H7 (cell line): Measurements from ENCODE around the gene SUCLA2. TPM values are rescaled to one million over a fixed set of nuclear protein-coding genes. Genes with fewer than 3 reads are reported as not detected.

ENCODE experiments used
- DNase-seq: peaks from one replicate; pipeline ENCODE4 v3.0.0; 2012
- H3K27me3 ChIP-seq: 2 replicates; pipeline ENCODE4 v1.6.0; 2011; ENCODE audit warnings: mild to moderate bottlenecking, low read length; ENCODE audit not compliant: control insufficient read depth, insufficient read depth
- H3K36me3 ChIP-seq: replicated peaks from 2 replicates; pipeline ENCODE4 v1.5.1; 2011; ENCODE audit warnings: low read length; ENCODE audit not compliant: control insufficient read depth, insufficient read depth
- H3K4me3 ChIP-seq: 2 replicates; pipeline ENCODE4 v1.5.1; 2011; ENCODE audit warnings: low read depth, mild to moderate bottlenecking, control low read depth, low read length, moderate library complexity; ENCODE audit not compliant: insufficient read depth
- total RNA-seq: library from RNA; depleted of rRNA; stranded (reverse); fragments of >200 nt; shearing (Covaris generic); gene quantifications from 2 replicates; pipeline ENCODE4 v1.2.3, GENCODE V29; 2014; rRNA removed

The SUCLA2 gene
- 92.0 and 137 TPM in 2 replicates for total RNA-seq

DNA sequence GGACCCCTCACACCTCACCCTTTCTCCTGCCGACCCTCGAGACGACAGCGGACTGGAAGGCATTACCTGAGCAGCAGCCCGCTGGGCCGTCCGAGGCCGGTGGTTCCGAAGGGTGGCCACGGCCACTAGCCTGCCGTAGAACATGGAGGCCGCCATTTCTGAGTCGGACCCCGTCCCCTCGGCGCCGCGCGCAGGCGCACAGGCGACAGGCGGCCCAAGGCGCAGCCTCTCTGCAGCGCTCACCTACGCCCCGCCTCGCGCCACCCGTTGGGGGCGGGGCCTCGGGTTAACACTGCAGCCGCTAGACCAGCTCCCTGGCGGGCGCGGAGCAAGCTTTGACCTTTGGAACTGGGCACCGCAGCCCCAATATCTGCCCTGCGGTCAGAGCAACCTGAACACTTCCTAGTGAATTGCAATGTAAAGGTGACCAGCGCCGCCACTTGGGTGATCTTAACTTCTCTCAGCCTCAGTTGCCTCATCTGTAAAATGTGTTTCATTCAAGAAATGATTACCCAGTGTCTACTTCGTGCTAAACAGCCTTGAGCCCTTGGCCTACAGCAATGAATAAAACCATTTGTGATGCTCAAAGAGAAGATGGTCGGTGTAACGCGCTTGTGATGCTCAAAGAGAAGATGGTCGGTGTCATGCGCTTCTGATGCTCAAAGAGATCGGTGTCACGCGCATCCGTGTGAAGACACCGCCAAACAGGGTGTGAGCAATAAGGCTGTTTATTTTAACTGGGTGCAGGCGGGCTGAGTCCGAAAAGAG is at the start of gene SUCLA2:
TSS of gene SUCLA2 (minus strand) at position 160 of the 768 bp plus-strand sequence. CDS start at position 156, 4 bp downstream.
- peak; percentile 98 for DNase-seq
- no peaks in the 10 kb centered on the region for H3K36me3 ChIP-seq
- no peaks in the 10 kb centered on the region for H3K27me3 ChIP-seq
- peak within 1 kb of the TSS; percentile 95 for H3K4me3 ChIP-seq

DNA sequence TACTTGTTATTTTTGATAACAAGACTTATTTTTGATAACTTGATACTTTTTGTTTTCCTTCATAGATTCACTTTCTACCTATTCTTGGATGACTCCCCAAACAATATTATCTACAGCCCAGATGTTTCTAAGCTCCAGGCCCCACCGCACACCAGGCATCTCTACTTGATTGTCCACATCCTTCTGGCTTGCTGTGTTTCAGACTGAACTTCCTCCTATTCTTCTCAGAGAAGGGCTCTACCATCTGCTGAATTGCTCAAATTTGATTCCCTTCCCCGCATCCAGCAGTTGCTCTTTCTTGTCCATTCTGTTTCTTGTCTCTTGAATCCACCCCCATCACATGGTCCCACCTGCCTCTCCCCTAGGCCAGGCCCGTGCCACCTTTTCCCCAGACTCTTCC is 49.5 kb upstream of the SUCLA2 start:
- Histone ChIP-seq H3K36me3 (peaks cover 1% of the 10 kb centered on the region; the same call in 1 of the 2 replicates), H3K27me3 (no peaks in the 10 kb centered on the region), H3K4me3 (no peak overlapping the region)
- DNase-seq = no peak

DNA sequence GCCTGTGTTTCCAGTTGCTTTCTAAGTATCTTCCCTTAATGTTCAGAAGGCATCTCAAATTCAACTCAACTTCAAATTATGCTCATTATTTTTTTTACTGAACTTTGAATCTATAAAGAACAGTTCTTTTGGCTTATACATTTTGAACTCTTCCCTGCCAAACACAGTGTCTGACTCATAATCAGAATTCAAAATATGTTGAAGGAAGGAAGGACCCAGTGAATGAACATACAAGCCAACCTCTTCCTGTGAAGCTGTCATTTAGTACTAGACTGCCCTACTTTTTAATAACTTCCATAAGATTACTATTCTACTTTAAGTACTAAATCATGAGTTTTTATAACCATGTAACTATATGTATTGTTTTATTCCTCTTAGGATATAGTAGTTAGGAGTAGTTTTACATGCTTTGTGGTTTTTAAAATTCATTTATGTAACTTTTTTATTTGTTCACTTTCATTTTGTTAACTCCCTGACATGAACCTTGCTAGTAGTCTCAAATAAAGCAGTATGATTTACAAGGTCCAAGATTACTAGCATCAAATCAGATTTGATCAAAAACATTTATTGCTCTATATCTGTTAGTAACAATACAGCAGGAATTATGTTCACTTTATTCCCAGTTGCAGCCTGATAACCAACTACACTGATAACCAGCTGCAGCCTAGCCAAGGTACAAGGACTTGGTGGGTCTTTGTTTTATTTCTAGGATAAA is 42.9 kb upstream of the SUCLA2 start:
- H3K4me3 ChIP-seq = no peak overlapping the region
- DNase-seq = no peak
- H3K27me3 ChIP-seq = no peaks in the 10 kb centered on the region
- peaks cover 8% of the 10 kb centered on the region for H3K36me3 ChIP-seq

DNA sequence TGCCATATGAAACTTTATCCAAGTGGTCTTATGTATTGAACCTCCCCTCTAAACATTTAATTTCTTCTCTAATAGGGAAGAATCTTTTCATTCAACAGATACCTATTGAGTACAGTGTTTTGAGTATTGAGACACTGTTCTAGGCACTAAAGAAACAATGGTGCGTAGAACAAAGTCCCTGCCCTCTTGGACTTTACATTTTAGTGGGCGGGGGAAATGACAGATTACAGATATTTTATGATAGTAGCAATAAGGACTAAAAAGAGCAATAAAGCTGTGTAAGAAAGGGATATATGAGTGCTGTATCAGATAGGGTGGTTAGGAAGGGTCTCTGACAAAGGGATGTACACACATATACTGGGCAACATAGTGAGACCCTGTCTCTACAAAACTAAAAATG is 41.8 kb upstream of the SUCLA2 start:
- H3K27me3 ChIP-seq = no peaks in the 10 kb centered on the region
- no peak overlapping the region for H3K4me3 ChIP-seq
- no peak for DNase-seq
- H3K36me3 ChIP-seq = peaks cover 8% of the 10 kb centered on the region

DNA sequence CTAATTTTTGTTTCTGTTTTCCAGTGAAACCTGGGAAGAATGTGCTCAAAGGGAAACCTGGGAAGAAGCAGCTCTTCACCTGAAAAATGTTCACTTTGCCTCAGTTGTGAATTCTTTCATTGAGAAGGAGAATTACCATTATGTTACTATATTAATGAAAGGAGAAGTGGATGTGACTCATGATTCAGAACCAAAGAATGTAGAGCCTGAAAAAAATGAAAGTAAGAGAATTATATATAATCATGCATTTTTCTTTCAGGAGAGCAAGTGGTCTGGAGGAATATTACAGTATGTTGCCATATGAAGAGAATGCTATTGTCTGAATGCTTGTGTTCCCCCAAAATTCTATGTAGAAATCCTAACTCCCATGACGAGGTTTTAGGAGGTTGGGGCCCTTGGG is 39.8 kb upstream of the SUCLA2 start:
- no peak for DNase-seq
- Histone ChIP-seq H3K27me3 (no peaks in the 10 kb centered on the region), H3K36me3 (peaks cover 8% of the 10 kb centered on the region), H3K4me3 (no peak overlapping the region)

DNA sequence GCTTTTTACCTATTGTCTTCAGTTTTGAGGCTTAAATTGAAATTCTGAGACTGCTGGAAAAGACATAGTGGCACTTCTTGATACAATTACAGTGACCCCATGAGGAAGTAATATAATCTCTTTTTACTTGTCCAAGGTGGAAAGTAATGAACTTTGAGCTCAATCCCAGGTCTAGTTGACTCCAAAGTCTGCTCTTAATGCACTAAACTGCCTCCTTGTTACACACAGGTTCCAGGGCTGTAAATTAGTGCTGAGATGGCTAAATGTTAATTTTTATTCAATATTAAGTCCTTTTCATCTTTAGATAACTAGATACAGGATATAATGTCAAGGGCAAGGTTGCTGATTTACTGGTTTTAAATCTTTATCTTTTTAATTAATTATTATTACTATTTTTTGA is 39.0 kb upstream of the SUCLA2 start:
- Histone ChIP-seq H3K27me3 (no peaks in the 10 kb centered on the region), H3K4me3 (no peak overlapping the region), H3K36me3 (peaks cover 8% of the 10 kb centered on the region)
- DNase-seq = no peak

DNA sequence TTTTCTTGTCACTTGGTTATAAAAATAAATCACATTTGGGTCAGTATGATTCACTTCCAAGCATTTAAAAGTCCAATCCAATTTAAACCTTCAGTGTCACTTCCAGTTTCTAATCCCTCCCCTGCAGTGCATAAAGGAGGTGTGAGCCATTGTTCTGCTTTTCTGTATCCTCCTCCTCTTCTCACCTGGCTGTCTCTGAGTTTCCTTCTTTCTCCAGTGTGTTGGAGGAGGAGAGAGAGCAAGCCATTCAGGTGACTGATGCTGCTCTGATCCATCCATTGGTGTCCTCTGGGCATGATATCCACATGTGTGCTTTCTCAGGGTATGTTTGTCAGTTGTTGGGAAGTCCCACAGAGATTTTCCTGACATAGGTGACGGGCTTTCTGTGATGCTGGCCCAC is 37.7 kb upstream of the SUCLA2 start:
- Histone ChIP-seq H3K27me3 (no peaks in the 10 kb centered on the region), H3K36me3 (peaks cover 8% of the 10 kb centered on the region), H3K4me3 (no peak overlapping the region; the same call in 1 of the 2 replicates)
- peak; percentile 48 for DNase-seq

DNA sequence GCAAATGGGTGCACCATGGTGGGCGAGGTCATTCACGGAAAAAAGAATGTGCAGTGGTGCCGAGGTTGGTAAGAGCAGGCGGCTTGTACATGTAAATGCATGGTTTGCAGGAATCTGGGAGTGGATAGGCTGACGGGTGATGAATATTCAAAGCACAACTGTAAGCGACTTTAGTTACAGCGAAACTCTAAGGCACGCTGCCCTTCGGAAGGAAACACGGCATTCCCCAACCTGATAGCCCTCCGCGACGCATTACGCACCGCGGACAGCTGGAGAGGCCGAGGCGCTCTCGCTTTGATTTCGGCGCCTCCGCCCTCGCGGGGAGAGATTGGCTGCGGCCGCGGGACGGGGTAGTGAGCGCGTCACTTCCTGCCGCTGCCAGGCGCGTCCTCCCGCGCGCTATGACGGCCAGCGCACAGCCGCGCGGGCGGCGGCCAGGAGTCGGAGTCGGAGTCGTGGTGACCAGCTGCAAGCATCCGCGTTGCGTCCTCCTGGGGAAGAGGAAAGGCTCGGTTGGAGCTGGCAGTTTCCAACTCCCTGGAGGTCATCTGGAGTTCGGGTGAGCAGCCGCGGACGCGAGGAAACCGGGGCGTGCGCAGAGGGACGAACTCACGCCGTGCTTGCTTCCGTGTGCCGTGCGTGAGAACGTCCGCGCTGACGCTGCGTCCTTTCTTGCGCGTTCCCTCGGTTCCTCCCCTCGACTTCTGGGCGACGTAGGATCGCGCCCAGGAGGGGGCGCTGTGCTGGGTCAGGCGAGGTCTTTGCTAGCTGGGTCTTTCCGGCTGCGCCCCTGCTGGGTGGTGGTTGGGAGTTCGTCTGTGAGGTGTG is 36.5 kb upstream of the SUCLA2 start, which contains the start of gene NUDT15:
TSS of gene NUDT15 (plus strand) at position 381 of the 828 bp plus-strand sequence. CDS start at position 402, 21 bp downstream.
- peak; percentile 93 for DNase-seq
- Histone ChIP-seq H3K4me3 (peak within 1 kb of the TSS; percentile 85), H3K36me3 (peaks cover 8% of the 10 kb centered on the region), H3K27me3 (no peaks in the 10 kb centered on the region)

DNA sequence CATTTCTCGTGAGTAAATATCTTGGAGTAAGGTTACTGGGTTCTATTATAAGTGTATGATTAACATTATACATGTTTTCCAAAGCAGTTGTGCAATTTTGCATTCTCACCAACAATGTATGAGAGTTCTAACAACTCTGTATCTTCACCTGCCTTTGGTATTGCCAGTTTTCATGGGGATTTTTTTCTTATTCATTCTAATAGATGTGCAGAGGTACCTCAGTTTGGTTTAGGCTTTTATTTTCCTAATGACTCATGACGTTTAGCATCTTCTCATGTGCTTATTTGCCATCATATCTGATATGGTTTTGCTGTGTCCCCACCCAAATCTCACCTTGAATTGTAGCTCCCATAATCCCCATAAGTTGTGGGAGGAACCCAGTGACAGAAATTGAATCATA is 28.8 kb upstream of the SUCLA2 start:
- Histone ChIP-seq H3K27me3 (no peaks in the 10 kb centered on the region), H3K4me3 (no peak overlapping the region), H3K36me3 (no peaks in the 10 kb centered on the region)
- DNase-seq = no peak

DNA sequence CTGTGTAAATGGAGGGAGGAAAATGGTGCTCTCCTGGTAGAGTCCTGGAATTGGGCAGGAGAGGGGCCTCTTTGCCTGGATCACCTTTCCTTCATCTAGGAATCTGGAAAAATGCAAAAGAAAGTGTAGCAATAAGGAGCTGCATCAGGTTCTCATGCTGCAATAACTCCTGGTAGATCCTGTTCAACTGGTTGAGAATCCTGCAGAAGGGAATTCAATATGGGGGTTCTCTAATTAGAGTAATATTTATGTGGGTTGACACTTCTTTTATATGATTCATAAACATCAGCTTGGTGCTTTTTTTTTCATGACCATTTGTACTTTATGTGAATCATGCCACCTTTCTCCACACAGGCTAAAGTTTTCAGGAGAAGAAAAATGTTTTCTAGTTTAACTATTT is 27.0 kb upstream of the SUCLA2 start:
- no peak for DNase-seq
- Histone ChIP-seq H3K27me3 (no peaks in the 10 kb centered on the region), H3K4me3 (no peak overlapping the region), H3K36me3 (no peaks in the 10 kb centered on the region)

DNA sequence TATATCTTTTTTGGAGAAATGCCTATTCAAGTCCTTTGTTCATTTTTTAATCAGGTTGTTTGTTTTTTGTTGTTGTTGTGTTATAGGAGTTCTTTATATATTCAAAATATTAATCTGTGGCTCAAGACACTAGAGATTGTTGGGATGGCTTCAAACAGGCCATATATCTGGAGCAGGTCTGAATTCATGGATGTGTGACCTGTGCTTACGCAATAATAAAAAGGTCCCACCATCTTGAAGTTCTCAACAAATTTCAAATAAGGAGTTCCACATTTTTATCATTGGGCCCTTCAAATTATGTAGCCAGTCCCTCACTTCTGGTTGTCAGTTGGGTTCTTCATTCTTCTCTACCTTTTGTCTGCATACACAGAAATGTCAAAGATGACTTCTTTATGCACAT is 18.7 kb upstream of the SUCLA2 start:
- H3K36me3 ChIP-seq = no peaks in the 10 kb centered on the region
- no peaks in the 10 kb centered on the region for H3K27me3 ChIP-seq
- H3K4me3 ChIP-seq = no peak overlapping the region
- no peak for DNase-seq

DNA sequence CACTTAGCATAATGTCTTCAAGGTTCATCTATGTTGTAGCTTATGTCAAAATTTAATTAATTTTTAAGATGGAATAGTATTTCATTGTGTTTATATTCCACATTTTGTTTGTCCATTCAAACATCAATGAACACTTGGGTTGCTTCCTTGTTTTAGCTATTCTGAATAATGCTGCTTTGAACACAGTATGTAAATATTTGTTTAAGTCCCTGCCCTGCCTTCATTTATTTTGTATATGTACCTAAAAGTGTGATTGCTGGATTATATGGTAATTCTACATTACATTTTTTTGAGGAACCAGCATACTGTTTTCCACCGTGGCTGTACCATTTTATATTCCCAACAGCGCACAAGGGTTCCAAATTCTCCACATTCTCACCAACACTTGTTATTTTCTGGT is 17.6 kb upstream of the SUCLA2 start:
- Histone ChIP-seq H3K27me3 (no peaks in the 10 kb centered on the region), H3K4me3 (no peak overlapping the region), H3K36me3 (no peaks in the 10 kb centered on the region)
- no peak for DNase-seq

DNA sequence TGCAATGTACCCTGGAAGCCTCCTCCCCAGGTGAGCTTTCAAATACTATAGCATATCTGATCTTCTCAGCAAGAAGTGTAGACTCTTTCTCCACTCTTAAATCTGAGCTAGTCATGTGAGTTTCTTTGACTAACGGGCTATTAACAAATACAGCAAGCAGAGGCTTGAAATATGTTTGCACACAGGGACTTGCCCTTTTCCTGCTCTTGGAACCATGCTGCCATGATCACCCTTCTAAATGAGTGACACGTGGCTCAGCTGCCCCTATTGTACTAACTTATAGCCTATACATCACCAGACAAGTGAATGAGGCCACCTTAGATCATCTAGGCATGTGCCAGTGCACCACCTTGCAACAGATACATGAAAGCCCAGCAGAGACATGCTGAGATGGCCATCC is 13.3 kb upstream of the SUCLA2 start:
- no peaks in the 10 kb centered on the region for H3K27me3 ChIP-seq
- no peak overlapping the region for H3K4me3 ChIP-seq
- no peaks in the 10 kb centered on the region for H3K36me3 ChIP-seq
- DNase-seq = no peak

DNA sequence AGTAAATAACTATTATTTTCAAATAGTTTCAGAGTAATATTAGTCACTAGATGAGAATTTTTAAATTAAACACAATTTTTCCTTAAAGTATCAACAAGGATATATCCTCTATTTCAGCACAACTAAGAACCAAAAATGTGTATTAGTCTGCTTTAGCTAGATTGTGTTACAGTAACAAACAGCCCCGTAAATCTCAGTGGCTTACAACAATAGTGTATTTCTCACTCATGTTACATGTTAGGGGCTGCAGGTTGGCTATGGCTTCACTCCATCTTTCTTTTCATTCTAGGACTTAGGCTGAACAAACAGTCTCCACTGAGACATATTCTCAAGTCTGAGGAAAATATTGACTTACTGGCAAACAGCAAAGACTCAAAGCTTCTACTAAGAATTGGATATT is 11.6 kb upstream of the SUCLA2 start:
- Histone ChIP-seq H3K27me3 (no peaks in the 10 kb centered on the region), H3K36me3 (no peaks in the 10 kb centered on the region), H3K4me3 (no peak overlapping the region)
- DNase-seq = no peak
